HG02759 (cell line): ENCODE results near the gene CDK5R1.
"Not testable (repeated sequence)": the region's sequence is repeated elsewhere in the genome, so short reads cannot be mapped to it uniquely, and the experiment has no call there.

Source experiments
- ATAC-seq: cut with Tn5 transposase; IDR thresholded peaks from one replicate; pipeline ENCODE4 v1.9.1; 2021; ENCODE audit warnings: mild to moderate bottlenecking, moderate library complexity; ENCODE audit not compliant: unreplicated experiment

CDK5R1 gene

DNA sequence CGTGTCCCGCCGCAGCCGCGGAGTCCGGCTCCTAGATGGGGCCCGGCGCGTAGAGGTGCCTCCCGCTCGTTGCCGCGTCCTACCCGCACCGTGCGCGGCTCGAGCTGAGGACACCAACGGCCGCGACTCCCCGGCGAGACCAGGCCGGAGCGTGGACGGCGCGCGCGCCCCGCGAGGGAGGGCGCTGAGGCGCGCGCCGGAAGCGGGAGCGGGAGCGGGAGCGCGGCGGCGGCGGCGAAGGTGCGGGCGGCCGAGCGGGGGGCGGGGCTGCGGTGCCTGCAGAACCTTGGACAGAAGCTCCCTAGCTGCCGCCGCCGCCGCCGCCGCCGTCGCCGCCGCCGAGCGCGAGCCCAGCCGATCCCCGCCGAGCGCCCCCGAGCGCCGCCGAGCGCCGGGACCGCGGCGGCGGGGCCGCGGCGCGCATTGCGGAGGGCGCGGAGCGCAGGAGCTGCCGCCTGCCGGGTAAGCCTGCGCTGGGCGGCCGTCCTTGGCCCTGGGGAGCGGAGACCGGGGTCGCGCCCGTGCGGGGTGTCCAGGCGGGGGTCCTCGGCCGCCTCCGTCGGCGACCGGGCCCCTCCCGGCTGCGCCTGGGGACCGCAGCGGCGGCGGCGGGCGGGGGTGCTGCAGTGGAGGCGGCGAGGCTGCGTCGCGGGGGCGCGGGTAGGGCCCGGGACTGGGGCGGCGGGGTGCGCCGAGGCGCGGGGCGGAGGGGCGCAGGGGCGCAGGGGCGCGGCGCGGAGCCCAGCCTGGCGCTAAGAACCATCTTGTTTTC is at the start of gene CDK5R1:
CDK5R1 (plus strand) TSS at position 293 of the 772 bp plus-strand sequence. CDS start 628 bp downstream, outside the sequence.
- ATAC-seq = peak; percentile 62

DNA sequence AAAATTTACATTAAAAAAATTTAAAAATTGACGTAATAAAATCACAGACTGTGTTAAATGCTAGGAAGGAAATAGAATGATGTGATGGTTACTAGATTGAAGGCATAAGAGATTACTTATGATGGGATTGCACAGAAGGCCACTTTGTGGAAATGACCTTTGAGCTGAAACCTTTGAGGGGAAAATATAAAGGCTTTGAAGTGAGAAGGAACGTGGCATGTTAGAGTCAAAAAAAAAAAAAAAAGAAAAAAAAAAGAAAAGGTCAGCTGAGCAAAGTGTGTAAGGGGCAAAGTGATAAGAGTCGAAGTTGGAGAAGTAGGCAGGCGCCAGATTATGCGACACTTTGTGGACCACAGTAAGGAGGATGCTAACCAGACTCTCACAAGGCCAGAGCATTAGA is 46.1 kb upstream of the CDK5R1 start:
- ATAC-seq = no peak

DNA sequence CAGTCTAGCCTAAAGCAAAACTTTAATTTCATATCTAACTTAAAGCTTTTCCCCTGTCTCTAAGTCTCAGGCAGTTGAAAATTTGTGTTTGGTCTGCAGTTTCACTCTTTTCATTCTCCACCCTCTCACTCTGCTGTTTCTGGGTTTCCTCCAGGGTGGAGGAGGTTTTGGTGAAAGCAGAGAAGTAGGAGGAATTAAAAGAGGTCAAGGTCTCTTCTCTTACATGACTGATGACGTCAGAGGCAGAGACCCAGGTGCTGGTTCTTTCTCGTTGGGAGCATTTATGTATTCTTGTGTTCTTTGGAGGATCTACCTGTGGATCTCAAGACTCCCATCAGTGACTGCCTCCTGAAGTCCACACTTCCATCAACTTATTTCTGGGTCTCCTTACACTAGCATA is 44.9 kb upstream of the CDK5R1 start:
- no peak for ATAC-seq

DNA sequence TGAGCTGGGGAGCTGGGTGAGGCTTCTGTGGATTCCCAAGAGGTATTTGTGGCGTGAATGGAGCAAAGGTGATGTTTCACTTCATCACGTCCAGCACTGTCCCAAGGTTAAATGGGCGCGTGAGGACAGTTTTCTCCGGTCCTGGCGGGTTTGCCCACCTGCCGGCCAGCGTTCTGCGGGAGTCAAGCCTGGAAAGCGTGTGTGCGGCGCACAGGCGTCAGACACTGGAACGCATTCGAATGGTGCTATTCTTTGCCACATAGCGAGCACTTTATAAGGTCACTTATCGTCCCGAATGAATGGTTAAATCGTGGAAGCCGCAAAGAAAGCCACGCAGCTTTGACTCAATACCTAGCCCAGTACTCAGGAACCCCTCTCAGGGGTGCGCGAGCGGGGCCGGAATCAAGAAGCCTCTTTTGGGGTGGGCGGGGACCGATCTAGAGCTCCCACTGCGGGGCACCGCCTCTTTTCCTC is 42.9 kb upstream of the CDK5R1 start:
- ATAC-seq = no peak

DNA sequence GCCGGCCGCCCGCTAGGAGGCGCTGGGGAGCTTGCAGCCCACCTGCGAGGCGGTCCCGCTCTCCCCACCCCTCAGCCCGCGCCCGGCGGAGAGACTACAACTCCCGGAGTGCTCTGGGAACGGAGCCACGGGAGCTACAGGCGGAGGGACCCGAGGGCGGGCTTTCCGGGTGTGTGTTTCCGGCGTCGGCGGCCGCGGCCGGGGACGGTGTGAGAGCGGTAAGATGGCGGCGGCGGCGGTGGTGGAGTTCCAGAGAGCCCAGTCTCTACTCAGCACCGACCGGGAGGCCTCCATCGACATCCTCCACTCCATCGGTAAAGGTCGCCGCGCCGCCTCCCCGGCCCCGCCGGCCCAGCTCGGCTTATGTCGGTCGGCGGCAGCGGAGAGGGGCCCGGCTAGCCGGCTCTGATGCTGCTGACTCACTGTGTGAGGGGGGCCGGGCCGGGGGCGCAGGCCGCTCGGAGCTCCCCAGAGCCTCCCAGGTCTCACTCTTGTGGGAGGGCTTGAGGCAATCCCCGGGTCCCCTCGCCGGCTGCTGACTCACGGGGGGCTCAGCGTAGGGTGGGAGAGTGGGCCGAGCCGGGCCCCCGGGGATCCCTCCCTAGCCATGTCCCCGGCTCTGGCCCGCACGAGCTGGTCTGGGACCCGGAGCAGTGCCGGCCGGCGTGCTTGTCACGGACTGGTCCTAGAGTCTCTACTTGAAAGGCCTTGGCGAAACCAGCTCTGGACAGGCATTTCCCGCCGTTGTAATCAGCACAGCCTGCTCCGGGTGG is 42.3 kb upstream of the CDK5R1 start, which contains the start of gene PSMD11:
PSMD11 (plus strand) TSS at position 210 of the 773 bp plus-strand sequence; CDS start at position 224, 14 bp downstream.
- ATAC-seq = peak; percentile 97

DNA sequence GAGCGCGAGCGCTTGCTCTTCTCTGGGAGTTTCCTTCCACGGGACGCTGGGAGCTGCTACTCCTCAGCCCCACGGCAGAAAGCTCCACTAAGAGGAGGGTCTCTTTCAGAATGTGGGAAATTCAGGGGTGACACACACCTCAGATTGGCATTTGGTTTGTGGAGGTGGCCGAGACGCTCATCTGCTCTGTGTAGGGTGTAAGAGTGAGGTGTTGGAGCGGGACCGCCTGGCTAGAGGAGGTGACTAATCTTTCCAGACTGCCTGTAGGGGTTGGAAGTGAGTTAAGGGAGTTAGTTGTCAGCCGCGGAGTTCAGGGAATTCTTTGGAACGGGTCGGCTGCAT is 41.7 kb upstream of the CDK5R1 start:
- ATAC-seq = no peak

DNA sequence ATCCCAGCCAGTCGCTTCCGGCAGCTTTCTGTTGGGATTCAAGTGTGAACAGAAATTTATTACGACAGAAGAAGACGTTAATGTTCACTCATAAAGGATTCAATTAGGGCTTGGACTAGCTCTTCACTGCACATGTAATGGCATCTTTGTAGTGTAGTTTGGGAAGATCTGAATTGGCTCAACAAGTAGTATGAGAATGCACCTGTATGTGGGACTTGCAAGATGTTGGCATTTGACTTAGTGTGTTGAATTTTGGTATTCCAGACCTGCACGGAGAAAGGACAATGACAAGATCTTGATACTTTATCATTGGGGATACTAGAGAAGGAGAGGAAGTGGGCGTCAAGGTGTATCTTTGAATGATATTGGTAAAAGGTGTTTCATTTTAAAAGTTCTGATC is 41.3 kb upstream of the CDK5R1 start:
- no peak for ATAC-seq

DNA sequence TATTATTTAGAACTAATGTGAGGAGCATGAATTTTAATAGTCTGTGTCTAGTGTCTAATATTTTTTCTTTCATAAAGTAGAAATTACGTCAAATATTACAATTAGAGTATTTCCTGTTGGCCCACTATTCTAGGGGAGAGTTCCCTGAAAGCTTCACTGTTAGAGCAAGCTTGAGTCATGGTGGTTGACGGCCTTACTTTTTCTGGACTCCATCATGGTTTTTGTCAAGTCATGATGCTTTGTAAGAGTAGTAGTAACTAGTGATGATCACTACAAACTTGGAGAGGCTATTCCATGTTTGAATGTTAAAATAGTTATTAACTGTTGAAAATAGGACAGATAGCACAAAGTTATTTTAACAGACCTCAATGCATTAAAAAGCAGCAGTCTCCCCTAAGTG is 40.8 kb upstream of the CDK5R1 start:
- no peak for ATAC-seq

DNA sequence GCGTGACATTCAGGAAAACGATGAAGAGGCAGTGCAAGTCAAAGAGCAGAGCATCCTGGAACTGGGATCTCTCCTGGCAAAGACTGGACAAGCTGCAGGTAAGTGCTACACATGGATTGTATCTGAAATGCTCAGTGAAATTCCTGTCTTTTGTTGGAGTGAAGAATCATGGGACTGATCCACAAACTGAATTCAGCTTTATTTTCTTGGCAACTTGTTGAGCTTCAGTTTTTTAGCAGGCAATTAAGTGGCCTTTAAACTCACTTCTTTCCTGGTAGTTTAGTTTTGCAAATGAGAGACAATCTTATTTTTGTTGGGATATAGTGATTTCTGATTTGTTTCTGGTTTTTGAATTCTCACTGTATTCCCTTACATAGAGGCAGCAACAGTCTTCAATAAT is 39.8 kb upstream of the CDK5R1 start:
- no peak for ATAC-seq

DNA sequence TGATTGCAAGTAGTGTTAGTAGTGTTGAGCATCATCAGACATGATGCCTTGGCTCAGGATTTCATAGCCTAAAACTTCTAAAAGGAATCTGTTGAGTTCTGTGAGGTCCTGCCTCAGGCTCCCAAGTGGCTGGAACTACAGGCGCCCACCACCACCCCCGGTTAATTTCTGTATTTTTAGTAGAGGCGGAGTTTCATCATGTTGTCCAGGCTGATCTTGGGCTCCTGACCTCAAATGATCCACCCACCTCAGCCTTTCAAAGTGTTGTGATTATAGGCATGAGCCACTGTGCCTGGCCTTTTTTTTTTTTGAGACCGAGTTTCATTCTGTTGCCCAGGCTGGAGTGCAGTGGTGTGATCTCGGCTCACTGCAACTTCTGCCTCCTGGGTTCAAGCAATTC is 36.8 kb upstream of the CDK5R1 start:
- no peak for ATAC-seq

DNA sequence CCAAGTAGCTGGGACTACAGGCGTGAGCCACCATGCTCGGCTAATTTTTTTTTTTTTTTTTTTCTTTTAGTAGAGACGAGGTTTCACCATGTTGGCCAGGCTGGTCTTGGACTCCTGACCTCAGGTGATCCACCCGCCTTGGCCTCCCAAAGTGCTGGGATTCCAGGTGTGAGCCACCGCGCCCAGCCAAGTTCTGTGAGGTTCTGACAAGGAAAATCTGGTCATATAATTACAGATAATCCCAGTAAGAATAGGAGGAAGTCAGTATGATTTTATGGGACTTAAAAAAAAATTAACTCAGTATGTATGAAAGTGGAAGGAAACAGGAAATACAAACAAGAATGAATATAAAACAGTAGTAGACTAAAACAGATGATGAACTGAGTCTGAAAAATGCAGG is 36.4 kb upstream of the CDK5R1 start:
- not testable (repeated sequence) for ATAC-seq

DNA sequence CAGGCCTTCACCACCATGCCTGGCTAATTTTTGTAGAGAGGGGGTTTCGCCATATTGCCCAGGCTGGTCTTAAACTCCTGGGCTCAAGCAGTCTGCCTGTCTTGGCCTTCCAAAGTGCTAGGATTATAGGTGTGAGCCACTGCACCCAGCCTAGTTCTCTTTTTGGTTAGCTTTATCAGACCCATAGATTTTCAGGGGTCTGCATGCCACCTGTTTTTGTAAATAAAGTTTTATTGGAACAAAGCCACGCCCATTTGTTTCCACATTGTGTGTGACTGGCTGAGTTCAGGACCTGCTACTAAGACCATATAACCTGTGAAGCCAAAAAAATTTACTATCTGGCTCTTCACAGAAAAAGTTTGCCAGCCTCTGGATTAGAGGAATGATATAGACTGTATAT is 34.9 kb upstream of the CDK5R1 start:
- ATAC-seq = no peak

DNA sequence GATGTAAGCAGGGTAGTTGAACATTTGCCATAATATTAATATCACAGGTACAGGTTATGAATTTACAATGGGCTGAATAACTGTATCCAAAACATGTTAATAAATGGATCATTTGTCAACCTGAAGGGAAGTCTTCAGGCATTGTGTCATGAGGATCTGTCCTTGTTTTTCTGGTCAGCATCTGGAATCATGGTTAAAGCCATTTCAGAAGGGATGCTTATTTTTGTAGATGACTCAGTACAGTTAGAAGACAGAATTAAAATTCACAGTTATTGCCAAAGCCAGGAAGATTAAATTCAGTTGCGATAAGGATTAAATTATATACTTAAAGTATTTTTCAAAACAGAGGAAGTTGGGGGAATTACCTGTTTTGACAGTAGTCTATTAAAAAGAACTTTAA is 34.5 kb upstream of the CDK5R1 start:
- no peak for ATAC-seq

DNA sequence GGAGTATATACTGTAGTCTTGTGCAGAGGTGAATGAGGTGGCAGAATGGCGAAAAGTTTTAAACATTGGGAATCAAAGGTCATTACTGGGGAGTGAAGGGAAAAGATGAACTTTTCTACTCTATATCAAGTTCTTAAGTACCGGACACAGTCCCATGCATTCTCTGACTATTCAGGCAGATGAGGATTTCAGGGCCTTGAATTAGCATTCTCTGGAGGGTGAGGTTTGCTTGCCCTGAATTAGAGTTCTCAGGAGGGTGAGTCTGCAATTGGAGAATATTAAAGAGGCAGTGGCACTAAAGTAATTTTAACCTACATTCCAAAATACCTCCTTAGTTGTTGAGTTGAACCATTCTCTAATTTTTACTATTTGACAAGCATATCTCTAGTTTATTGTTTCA is 33.4 kb upstream of the CDK5R1 start:
- no peak for ATAC-seq

DNA sequence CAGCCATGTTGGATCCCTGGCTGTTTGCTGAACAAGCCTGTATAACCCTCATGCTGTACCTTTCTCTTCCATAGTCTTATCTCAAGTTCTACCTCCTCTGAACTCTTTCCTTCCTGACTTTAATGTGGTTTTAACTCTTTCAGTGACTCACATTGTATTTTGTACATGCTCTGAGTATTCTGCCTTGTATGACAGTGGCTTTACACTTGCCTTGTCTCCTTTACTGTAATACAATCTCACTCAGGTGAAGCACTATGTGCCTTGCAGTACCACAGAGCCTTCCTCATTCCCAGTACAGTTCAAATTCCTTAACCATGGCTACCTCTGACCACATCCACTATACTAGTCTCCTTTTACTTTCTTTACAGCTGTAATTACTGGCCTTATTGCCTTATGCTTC is 28.4 kb upstream of the CDK5R1 start:
- no peak for ATAC-seq

DNA sequence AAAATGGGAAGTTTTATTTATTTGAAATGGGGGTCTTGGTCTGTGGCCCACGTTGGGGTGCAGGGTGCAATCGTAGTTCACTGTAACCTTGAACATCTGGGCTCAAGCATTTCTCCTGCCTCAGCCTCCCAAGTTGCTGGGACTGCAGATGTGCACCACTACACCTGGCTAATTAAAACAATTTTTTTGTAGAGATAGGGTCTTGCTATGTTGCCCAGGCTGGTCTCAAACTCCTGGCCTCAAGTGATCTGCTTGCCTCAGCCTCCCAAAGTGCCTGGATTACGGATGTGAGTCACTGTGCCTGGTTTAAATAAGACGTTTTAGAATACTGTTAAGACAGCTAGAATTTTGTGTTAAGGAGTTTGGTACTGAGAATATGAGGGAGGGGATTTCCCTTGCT is 26.7 kb upstream of the CDK5R1 start:
- no peak for ATAC-seq

DNA sequence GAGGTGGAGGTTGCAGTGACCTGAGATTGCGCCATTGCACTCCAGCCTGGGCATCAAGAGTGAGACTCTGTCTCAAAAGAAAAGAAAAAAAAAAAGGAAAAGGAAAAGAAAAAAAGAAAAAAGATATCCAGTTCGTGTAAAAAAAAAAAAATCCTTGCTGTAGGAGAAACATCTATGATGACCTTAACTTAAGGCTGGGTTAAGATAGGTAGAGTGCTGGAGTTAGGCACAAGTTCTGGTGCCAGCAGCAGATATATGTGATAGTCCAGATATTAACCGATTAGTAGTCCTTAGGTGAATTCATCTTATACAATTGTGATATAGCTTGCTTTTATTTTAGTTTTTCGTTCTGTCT is 25.3 kb upstream of the CDK5R1 start:
- no peak for ATAC-seq

DNA sequence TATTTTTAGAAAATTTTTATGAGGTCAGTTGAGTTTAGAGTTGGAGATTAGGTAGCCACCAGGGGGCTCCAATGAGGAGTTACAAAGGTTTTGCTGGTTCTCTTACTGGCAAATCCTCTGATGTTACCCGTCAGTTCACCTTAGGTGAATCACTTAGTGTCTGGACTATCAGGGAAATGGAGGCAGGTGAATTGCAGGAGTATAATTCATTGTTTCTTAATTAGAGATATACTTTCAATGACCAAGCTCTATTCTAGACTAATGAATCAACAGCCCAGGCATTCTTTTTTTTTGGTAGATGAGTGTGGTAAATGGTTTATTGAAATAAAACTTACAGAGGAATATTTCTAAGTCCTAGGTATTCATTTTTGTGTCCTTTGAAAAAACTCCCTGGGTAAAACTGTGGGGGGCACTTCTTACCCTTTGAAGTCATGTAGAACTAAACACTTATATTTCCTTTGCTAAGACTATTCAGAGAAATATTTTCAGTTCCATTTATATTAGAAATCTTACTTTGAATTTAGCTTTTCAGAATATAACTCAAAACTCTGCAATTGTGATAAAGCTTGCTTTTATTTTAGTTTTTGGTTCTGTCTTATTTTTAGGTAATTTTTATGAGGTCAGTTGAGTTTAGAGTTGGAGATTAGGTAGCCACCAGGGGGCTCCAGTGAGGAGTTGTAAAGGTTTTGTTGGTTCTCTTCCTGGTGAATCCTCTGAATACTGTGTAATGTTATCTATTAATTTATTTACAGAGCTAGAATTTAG is 24.8 kb upstream of the CDK5R1 start:
- ATAC-seq = no peak

DNA sequence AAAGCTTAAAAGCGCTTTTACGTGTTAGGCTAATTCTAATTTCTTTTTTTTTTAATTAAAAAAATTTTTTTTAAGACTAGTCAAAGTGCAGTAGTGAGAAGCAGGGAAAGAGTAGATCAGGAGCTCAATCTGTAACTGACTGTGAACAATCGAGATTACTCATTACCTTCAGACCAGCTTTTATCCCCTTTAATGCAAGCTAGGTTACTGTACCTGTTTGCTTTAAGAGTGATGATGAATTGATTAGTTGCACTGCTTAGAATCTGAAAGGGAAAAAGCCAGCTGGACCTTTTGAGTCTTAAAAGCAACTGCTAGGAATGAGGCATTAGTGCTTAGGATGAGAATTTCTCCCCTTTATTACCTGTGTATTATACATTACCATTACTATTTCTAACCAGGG is 23.5 kb upstream of the CDK5R1 start:
- no peak for ATAC-seq

DNA sequence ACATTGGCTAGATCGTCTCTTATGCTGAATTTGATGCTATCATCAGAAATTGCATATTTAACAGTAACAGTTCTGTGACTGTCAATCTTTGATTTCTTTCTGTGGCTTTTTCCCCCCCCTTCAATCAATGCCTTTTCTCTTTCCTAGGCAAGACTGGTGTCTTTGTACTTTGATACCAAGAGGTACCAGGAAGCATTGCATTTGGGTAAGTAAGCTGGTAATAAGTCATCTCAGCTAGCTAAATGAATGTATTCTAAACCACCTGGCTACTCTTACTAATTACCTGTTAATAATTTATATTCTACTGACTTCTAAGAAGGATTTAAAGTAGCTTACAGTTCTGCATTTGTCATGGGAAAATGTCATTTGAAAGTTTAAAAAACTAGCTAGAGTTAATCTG is 22.4 kb upstream of the CDK5R1 start:
- ATAC-seq = no peak

DNA sequence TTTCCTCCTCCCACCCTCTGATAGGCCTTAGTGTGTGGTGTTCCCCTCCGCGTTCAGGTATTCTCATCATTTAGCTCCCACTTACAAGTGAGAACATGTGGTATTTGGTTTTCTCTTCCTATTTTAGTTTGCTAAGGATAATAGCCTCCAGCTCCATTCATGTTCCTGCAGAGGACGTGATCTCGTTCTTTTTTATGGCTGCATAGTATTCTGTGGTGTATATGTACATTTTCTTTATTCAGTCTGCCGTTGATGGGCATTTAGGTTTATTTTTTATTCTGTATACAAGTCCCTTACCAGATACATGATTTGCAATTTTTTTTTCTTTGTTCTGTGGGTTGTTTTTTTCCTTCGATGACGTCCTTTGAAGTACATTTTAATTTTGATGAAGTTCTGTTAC is 18.8 kb upstream of the CDK5R1 start:
- ATAC-seq = no peak
